DOHH2 (cell line): ENCODE data around the gene UBE2D2.
"Not testable (repeated sequence)": the region's sequence is repeated elsewhere in the genome, so short reads cannot be mapped to it uniquely, and the experiment has no call there.

Source experiments
- H3F3A ChIP-seq: fragments of 200-600 bp; sonication (generic), shearing (Covaris generic); 2 replicates; pipeline ENCODE4 v1.6.0; 2016; ENCODE audit warnings: antibody characterized with exemption, mild to moderate bottlenecking; ENCODE audit not compliant: control insufficient read depth, insufficient read depth
- H3K27ac ChIP-seq: fragments of 200-600 bp; sonication (generic); 2 replicates; pipeline ENCODE4 v1.5.1; 2014; ENCODE audit warnings: low read depth, mild to moderate bottlenecking, low read length, moderate library complexity
- H3K27me3 ChIP-seq: fragments of 200-600 bp; sonication (generic); 2 replicates; pipeline ENCODE4 v1.6.1; 2014; ENCODE audit warnings: mild to moderate bottlenecking, low read length, mixed read lengths; ENCODE audit not compliant: control insufficient read depth
- H3K36me3 ChIP-seq: fragments of 200-600 bp; sonication (generic); 2 replicates; pipeline ENCODE4 v1.6.1; 2014; ENCODE audit warnings: mild to moderate bottlenecking, low read length, moderate library complexity, mixed read lengths; ENCODE audit not compliant: control insufficient read depth
- H3K4me1 ChIP-seq: fragments of 200-600 bp; sonication (generic); 2 replicates; pipeline ENCODE4 v1.6.1; 2014; ENCODE audit warnings: mild to moderate bottlenecking, low read length, mixed read lengths; ENCODE audit not compliant: control insufficient read depth
- H3K4me2 ChIP-seq: fragments of 200-600 bp; sonication (generic); 2 replicates; pipeline ENCODE4 v1.6.0; 2014; ENCODE audit warnings: mild to moderate bottlenecking, low read length, moderate library complexity
- H3K4me3 ChIP-seq: fragments of 200-600 bp; sonication (generic); 2 replicates; pipeline ENCODE4 v1.5.1; 2014; ENCODE audit warnings: mild to moderate bottlenecking, low read length, mixed read lengths
- H3K79me2 ChIP-seq: fragments of 200-600 bp; sonication (generic); 2 replicates; pipeline ENCODE4 v1.6.1; 2014; ENCODE audit warnings: mild to moderate bottlenecking, low read length, mixed read lengths; ENCODE audit not compliant: control insufficient read depth
- H3K9me2 ChIP-seq: fragments of 200-600 bp; sonication (generic); replicated peaks from 2 replicates; pipeline ENCODE4 v1.6.1; 2014; ENCODE audit warnings: mild to moderate bottlenecking, low read length, mixed read lengths; ENCODE audit not compliant: control insufficient read depth
- H3K9me3 ChIP-seq: fragments of 200-600 bp; sonication (generic); 2 replicates; pipeline ENCODE4 v1.6.1; 2014; ENCODE audit warnings: antibody characterized with exemption, low read length, mixed read lengths; ENCODE audit not compliant: control insufficient read depth, insufficient read depth
- H4K20me1 ChIP-seq: fragments of 200-600 bp; sonication (generic); 2 replicates; pipeline ENCODE4 v1.6.0; 2014; ENCODE audit warnings: low read depth, mild to moderate bottlenecking, antibody characterized with exemption, low read length, moderate library complexity; ENCODE audit not compliant: control insufficient read depth, insufficient read depth
- EZH2phosphoT487 ChIP-seq: fragments of 200-600 bp; sonication (generic); IDR thresholded peaks from 2 replicates; pipeline ENCODE4 v1.6.1; 2017; ENCODE audit warnings: borderline replicate concordance, mild to moderate bottlenecking, antibody characterized with exemption, low read length, moderate library complexity, mixed read lengths
- TF ChIP-seq, protein P1 (sequence below): fragments of 200-600 bp; sonication (generic); IDR thresholded peaks from one replicate; pipeline ENCODE4 v1.5.1; 2014; ENCODE audit warnings: antibody characterized with exemption, mild to moderate bottlenecking, low read depth, low read length; ENCODE audit not compliant: poor library complexity, severe bottlenecking

The UBE2D2 gene

GRCh38 chr5:139578325-139578724 is 17.2 kb downstream of the UBE2D2 start:
- Histone ChIP-seq H3K27ac (no peak overlapping the region), H3F3A (peaks cover 8% of the 10 kb centered on the region), H3K36me3 (peaks cover 68% of the 10 kb centered on the region), H3K4me1 (peaks cover 81% of the 10 kb centered on the region), H3K27me3 (no peaks in the 10 kb centered on the region), H3K4me3 (0 out of 2 replicates have a peak overlapping the region, but pooled peaks have one; percentile 12), H4K20me1 (peaks cover 60% of the 10 kb centered on the region), H3K9me3 (no peaks in the 10 kb centered on the region), H3K4me2 (peak overlapping the region; percentile 60), H3K9me2 (no peaks in the 10 kb centered on the region), H3K79me2 (peaks cover 100% of the 10 kb centered on the region)
- TF ChIP-seq EZH2phosphoT487 = no peak
- TF ChIP-seq, protein P1, sequence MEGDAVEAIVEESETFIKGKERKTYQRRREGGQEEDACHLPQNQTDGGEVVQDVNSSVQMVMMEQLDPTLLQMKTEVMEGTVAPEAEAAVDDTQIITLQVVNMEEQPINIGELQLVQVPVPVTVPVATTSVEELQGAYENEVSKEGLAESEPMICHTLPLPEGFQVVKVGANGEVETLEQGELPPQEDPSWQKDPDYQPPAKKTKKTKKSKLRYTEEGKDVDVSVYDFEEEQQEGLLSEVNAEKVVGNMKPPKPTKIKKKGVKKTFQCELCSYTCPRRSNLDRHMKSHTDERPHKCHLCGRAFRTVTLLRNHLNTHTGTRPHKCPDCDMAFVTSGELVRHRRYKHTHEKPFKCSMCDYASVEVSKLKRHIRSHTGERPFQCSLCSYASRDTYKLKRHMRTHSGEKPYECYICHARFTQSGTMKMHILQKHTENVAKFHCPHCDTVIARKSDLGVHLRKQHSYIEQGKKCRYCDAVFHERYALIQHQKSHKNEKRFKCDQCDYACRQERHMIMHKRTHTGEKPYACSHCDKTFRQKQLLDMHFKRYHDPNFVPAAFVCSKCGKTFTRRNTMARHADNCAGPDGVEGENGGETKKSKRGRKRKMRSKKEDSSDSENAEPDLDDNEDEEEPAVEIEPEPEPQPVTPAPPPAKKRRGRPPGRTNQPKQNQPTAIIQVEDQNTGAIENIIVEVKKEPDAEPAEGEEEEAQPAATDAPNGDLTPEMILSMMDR = no peak

- Histone ChIP-seq H3K36me3 (peaks cover 66% of the 10 kb centered on the region), H3K4me1 (peaks cover 65% of the 10 kb centered on the region), H4K20me1 (peaks cover 50% of the 10 kb centered on the region), H3K79me2 (peaks cover 100% of the 10 kb centered on the region)
- H3K27ac ChIP-seq, H3K9me2 ChIP-seq, H3K9me3 ChIP-seq, H3K4me3 ChIP-seq, H3F3A ChIP-seq, H3K4me2 ChIP-seq, H3K27me3 ChIP-seq: not testable (repeated sequence)
Observed at GRCh38 chr5:139582181-139582580, 21.0 kb downstream of the UBE2D2 start.

DNA sequence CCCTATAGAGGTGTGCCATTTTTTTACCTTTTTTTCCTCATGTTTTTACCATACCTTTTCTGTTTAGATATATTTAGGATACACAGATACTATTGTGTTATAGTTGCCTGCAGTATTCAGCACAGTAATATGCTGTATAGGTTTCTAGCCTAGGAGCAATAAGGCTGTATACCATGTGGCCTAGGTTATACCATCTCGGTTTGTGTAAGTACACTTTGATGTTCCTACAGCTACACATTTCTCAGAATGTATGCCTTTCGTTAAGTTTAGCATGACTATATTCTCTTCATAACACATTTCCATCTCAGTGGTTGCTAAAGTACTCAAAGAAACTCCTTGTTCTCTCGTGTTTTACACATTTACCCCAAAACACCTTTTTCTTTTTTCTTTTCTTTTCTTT is 23.0 kb downstream of the UBE2D2 start:
- peaks cover 62% of the 10 kb centered on the region for H3K36me3 ChIP-seq
- peaks cover 36% of the 10 kb centered on the region for H4K20me1 ChIP-seq

GRCh38 chr5:139588116-139588515 is 27.0 kb downstream of the UBE2D2 start:
- Histone ChIP-seq H3F3A (peaks cover 11% of the 10 kb centered on the region), H4K20me1 (peaks cover 15% of the 10 kb centered on the region), H3K79me2 (peaks cover 100% of the 10 kb centered on the region), H3K36me3 (peaks cover 46% of the 10 kb centered on the region), H3K4me1 (peaks cover 68% of the 10 kb centered on the region)
- H3K9me3 ChIP-seq, H3K4me3 ChIP-seq, H3K27ac ChIP-seq, H3K4me2 ChIP-seq, H3K27me3 ChIP-seq, H3K9me2 ChIP-seq: not testable (repeated sequence)

More for the DNA sequence above, 23.0 kb downstream of the UBE2D2 start:
- no peaks in the 10 kb centered on the region for H3K27me3 ChIP-seq
- H3K4me1 ChIP-seq = peaks cover 61% of the 10 kb centered on the region
- no peak overlapping the region for H3K27ac ChIP-seq
- H3K4me3 ChIP-seq = no peak overlapping the region
- H3K9me2 ChIP-seq = no peaks in the 10 kb centered on the region
- H3K9me3 ChIP-seq = no peaks in the 10 kb centered on the region
- peaks cover 100% of the 10 kb centered on the region for H3K79me2 ChIP-seq
- peaks cover 10% of the 10 kb centered on the region for H3F3A ChIP-seq
- TF ChIP-seq, protein P1 = no peak
- TF ChIP-seq EZH2phosphoT487 = no peak
- H3K4me2 ChIP-seq = no peak overlapping the region
